Measurements from ENCODE around the gene VRK1.

DNA sequence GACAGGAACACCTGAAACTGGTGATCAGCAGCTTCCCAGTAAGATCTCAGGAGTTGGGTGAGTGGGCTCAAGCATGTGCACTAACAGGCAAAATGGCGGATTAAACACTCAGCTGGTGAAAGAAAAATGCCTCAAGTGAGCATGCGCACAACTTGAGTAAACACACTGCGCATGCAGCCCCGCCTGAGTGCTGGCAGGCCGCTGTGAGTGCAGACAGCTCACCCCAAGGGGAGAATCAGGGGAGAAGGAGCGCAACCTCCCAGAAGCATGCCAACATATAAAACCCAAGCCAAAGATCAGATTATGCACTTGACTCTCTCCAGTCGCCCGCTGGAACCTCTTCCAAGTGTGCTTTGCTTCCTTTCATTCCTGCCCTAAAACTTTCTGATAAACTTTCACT is 125.8 kb downstream of the VRK1 start:
- TF ChIP-seq, protein P1, sequence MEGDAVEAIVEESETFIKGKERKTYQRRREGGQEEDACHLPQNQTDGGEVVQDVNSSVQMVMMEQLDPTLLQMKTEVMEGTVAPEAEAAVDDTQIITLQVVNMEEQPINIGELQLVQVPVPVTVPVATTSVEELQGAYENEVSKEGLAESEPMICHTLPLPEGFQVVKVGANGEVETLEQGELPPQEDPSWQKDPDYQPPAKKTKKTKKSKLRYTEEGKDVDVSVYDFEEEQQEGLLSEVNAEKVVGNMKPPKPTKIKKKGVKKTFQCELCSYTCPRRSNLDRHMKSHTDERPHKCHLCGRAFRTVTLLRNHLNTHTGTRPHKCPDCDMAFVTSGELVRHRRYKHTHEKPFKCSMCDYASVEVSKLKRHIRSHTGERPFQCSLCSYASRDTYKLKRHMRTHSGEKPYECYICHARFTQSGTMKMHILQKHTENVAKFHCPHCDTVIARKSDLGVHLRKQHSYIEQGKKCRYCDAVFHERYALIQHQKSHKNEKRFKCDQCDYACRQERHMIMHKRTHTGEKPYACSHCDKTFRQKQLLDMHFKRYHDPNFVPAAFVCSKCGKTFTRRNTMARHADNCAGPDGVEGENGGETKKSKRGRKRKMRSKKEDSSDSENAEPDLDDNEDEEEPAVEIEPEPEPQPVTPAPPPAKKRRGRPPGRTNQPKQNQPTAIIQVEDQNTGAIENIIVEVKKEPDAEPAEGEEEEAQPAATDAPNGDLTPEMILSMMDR (conservative IDR thresholded peaks at IDR 0.05; ENCODE audit: low read length): no peak
- TF ChIP-seq EZH2phosphoT487 (IDR thresholded peaks at IDR 0.05; ENCODE audit: borderline replicate concordance, low read depth, low read length): no peak
